Mammary epithelial cell (primary cell): Measurements from ENCODE around the gene RBBP4.

Experiments used
- CTCF ChIP-seq, 2 donors: IDR thresholded peaks in 1 of 2; conservative IDR thresholded peaks in 1 of 2; 2 replicates each; pipeline ENCODE4 v1.5.1; 2011 to 2012; ENCODE audit warnings: inconsistent platforms in 2 of 2, low read length in 2 of 2, mild to moderate bottlenecking in 2 of 2, control low read depth in 1 of 2, low read depth in 1 of 2; ENCODE audit not compliant: insufficient read depth in 1 of 2; ENCODE audit errors: extremely low read depth in 1 of 2
- EZH2 ChIP-seq: IDR thresholded peaks from 2 replicates; pipeline ENCODE4 v1.6.1; 2012; ENCODE audit warnings: low read length, inconsistent platforms, borderline replicate concordance

- no peak for TF ChIP-seq CTCF (conservative IDR thresholded peaks at IDR 0.05 in 1 of 2, IDR thresholded peaks at IDR 0.05 in 1 of 2; ENCODE audit: extremely low read depth in 1 of 2, insufficient read depth in 1 of 2, low read depth in 1 of 2, low read length in 2 of 2)
- TF ChIP-seq EZH2: no peak
Measured at GRCh38 chr1:32693455-32694174, 42.6 kb downstream of the RBBP4 start.
